Cerebellar cortex (tissue), 1 donor: ENCODE data around the gene CAMP.
"Not testable (repeated sequence)": the region's sequence is repeated elsewhere in the genome, so short reads cannot be mapped to it uniquely, and the experiment has no call there.

Experiments
- DNase-seq: peaks from one replicate; pipeline ENCODE4 v3.0.0-alpha.2; 2015; ENCODE audit warnings: low spot score

Gene CAMP

GRCh38 chr3:48222616-48223513, at the start of gene CAMP:
Gene CAMP (plus strand): TSS chr3:48223495. CDS start chr3:48223512, 17 bp downstream.
- DNase-seq, result no peak

GRCh38 chr3:48178072-48178471, 45.2 kb upstream of the CAMP start:
- DNase-seq, result no peak

GRCh38 chr3:48180021-48180420, 43.3 kb upstream of the CAMP start:
- no peak for DNase-seq

DNA sequence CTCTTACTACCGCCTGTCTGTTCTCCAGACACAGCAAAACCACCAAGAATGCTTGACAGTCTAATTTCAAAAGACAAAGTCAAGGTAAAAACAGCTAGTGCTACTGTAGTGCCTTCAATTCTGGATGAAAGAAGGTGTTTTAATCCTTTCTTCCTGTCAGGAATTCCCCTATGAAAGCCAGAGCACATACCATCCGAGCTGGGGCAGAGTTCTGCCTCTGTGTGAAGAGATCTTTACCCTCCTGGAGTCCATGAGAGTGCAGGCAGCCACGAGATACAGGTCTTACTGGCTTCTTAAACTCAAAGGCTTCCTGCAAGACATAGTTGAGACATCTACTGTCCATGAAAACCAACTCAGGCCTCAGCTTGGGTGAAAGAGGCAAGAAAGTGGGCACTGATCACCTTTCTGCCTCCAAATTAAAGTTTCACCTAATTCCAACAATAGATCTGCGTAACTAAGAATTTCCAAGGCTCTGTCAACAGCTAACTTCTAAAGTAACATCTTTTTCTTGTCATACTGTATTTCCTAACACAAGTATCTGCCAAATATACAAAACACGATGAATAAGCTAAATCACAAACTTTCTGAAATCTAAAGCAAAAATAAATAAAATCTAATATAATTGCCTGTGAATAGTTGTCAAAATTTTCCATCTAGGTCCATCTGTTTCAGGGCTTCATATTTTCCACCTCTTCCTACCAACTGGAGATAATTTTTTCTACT, 42.6 kb upstream of the CAMP start:
- DNase-seq, result no peak

DNA sequence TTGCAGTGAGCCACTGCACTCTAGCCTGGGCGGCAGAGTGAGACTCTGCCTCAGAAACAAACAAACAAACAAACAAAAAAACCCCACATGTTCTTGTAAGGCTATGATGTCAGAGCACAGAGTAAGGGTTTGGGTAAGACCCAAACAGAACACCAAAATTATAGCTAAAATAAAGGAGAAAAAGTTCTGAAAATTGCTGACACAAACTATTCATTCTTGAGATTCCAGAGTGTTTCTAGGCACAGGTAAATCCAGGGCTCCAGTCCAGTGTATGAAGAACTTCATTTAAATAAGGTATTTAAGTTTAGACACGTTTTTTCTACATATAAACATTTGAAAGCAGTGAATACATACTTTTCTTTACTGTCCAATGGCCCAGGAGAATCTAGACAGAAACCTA, 39.0 kb upstream of the CAMP start:
- no peak for DNase-seq

- DNase-seq, result no peak
Observed at GRCh38 chr3:48185129-48185528, 38.2 kb upstream of the CAMP start.

- DNase-seq, result no peak
Observed at GRCh38 chr3:48186631-48187300, 36.5 kb upstream of the CAMP start.

DNA sequence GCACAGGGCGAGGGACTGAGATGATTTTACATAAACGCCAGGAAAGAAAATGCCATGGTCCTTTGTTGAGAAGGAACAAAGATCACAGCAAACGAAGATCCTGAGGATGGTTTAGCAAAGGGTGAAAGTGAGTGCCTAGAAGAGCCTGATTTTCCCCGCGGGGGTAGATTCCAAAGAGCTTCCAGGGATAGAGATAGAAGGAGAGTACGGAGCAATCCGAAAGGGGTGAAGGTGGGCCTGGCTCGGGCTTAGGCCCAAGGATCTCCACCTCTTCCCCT, 36.1 kb upstream of the CAMP start:
- no peak for DNase-seq

DNA sequence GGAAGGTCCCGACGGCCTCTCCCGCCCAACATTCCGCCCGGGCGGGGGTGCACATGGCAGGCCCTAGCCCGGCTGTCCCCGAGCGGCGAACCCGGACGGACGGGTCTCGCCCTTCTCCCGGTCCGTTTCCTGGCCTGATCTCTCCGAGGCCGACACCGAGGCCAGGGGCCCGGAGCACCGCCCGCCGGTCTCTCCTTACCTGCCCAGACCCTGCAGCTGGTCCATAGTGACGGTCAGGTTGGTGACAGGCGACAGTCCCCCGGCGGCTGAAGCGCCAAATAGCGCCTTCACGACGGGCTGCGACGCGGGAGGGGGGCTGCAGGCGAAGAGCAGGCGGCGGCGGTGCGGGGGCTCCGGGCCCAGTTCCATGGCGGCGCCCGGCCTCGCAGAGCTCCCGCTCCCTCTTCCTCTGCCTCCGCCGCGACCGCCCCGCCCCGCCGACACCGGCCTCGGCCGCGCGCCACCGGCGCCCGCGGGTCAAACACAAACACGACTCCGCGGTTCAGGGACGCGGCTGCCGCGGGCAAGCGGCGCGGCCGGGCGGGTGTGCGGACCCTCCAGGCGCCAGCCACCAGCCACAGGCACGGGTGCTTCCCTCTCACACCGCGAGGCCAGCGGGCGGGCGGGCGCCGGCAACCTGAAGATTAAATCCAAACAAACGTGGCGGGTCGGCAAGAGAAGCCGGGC, 35.6 kb upstream of the CAMP start:
- no peak for DNase-seq

GRCh38 chr3:48188266-48189201, 34.8 kb upstream of the CAMP start, which contains the start of gene CDC25A:
Gene CDC25A (minus strand): TSS chr3:48188417. CDS start chr3:48187947, 470 bp downstream.
- DNase-seq, result peak; percentile 99

GRCh38 chr3:48189321-48189720, 34.0 kb upstream of the CAMP start:
- DNase-seq, result no peak

DNA sequence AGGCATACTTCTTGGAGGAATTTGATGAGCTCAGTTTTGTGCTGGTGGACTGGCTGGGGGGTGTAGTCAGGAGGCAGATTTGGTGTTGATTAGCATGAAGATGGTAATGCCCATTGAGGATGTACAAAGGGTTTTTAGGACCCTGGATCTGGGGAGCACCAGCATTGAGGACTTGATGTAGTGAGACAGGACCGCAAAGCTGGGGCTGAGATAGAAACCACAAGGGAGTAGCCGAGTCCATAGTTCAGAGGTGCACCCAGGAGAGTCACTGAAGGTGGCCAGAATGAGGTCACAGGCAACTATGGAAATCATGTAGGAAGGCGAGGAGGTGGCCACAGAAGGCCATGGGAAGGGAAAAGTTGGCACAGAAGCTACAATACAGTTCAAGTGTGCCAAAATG, 32.4 kb upstream of the CAMP start:
- no peak for DNase-seq

DNA sequence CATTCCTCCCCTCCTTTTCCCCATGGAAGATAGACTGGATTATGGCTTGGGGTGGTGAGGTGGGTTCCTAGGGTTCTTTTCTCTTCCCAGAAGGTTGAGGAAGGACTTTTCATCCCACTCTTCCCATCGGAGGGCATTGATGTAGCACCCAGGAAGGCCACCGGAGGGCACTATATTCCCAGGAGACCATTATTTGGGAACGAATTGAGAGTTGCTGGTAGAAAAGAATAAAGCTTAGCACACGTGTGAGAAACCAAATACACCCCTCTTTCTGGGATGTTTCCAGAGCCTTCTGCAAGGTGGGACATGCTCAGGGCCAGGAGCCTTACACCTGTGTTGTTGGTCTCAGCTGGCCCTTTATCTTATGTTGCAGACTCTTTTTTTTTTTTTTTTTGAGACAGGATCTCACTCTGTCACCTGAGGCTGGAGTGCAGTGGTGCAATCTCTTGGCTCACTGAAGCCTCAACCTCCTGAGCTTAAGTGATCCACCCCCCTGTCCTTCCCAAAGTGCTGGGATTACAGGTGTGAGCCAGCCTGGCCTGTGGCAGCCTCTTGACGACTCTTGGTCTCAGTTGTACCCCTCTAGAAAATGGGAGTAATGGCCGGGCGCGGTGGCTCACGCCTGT, 28.7 kb upstream of the CAMP start:
- peak; percentile 70 for DNase-seq

DNA sequence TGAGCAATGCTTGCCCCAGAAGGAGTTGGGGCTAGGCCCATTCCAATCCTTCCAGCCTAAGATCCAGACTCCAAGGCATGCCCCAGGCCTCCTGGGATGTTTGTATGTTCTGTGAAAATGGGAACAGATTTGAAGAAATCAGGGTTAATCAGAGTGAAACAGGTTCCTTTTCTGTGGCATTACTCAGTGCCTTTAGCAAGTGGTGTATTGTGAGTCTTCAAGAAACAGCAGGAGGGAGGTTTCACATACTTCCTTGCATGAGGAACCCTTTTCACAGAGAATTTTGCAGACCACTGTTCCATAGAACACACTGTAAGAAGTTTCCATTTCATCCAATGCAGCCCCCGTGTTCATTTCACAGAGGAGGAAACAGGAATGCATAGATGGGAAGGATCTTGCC, 26.7 kb upstream of the CAMP start:
- no peak for DNase-seq

DNA sequence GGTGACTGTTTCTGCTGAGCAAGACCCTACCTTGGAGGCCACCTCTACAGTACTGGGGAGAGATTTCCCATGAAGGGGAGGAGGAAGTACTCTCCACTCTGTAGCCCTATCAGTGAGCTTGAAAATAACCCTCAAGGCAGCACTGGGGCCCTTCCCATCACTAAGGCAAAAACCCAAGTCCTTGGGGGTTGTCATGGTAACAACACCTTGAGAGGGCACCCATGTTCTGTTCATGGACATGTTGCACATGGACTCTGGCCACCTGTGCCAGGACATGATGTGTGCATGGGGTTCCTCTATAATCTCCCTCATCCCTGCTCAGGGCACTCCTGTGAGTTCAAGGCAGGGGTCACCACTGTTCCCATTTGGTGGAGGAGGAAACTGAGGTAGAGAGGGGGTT, 24.2 kb upstream of the CAMP start:
- no peak for DNase-seq

- no peak for DNase-seq
Observed at GRCh38 chr3:48202632-48203031, 20.7 kb upstream of the CAMP start.

DNA sequence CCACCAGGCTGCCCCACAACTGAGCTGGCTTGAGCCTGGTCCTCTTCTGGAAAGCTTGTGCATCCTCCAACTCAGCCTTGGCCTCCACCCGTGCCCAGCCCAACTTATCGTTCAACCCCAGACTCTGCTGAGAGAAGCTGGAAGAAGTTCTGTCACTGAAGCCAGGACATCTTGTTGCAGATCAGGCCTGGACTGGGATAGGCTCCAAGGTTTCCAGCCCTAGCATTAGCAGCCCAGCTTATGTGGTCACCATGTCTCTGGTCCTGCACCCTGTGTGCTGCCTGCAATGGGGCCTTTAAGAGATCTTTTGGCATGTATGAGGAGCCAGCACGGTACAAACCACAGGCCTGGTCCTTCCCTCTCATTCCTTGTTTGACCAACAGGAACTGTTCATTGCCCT, 15.2 kb upstream of the CAMP start:
- DNase-seq, result no peak

DNA sequence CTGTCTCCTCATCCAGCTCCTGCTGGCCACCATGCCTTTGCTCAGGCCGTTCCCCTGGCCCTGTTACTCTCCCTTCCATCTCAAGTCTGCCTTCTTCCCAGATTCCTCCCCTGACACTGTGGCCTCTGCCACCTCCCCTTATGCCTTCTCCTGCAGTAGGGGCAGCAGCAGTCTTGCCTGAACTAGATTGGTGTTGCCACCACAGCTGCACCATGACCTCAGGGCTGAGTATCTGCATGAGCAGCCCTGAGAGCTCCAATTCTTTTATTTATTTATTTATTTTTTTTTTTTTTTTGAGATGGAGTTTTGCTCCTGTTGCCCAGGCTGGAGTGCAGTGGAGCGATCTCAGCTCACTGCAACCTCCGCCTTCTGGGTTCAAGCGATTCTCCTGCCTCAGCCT, 13.8 kb upstream of the CAMP start:
- DNase-seq, result no peak

DNA sequence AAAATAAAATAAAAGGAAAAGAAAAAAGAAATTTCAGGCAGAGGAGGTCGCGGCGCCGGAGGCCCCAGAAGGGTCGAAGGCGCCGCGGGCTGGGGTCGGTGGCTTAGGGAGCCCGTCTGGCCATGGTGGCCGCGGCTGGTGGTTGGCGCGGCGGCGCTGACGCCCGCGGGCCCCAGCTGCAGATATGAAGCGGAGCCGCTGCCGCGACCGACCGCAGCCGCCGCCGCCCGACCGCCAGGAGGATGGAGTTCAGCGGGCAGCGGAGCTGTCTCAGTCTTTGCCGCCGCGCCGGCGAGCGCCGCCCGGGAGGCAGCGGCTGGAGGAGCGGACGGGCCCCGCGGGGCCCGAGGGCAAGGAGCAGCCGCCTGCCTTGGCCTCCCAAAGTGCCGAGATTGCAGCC, 12.8 kb upstream of the CAMP start:
- not testable (repeated sequence) for DNase-seq

DNA sequence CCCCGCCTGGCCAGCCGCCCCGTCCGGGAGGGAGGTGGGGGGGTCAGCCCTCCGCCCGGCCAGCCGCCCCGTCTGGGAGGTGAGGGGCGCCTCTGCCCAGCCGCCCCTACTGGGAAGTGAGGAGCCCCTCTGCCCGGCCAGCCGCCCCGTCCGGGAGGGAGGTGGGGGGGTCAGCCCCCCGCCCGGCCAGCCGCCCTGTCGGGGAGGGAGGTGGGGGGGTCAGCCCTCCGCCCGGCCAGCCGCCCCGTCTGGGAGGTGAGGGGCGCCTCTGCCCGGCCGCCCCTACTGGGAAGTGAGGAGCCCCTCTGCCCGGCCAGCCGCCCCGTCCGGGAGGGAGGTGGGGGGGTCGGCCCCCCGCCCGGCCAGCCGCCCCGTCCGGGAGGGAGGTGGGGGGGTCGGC, 11.5 kb upstream of the CAMP start:
- DNase-seq, result not testable (repeated sequence)

DNA sequence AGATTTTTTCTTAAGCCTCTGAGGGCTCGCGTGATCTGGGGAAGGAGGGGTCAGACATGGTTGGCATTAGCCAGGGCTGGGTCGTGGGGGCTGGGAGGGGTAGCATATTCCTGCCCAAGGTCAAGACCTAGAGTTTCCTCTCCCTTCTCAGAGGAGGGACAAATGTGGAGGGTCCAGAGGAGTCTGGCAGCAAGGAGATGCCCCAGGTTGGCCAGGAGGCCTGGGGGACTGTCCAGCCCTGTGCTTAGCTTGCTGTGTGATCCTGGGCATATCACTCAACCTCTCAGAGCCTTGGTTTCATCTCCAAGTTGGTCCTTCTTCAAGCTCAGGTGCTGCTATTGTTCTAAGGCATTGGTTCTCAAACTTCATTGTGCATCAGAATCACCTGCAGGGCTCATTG, 9.1 kb upstream of the CAMP start:
- DNase-seq, result no peak
